ENCODE measurements around the gene HID1.

The HID1 gene

GRCh38 chr17:74999523-74999922 is 27.0 kb upstream of the HID1 start:
- H3K4me3 ChIP-seq (ENCODE audit: low read length): no peak overlapping the region
- no peak for DNase-seq (ENCODE audit: low read depth)
- TF ChIP-seq, protein P1, sequence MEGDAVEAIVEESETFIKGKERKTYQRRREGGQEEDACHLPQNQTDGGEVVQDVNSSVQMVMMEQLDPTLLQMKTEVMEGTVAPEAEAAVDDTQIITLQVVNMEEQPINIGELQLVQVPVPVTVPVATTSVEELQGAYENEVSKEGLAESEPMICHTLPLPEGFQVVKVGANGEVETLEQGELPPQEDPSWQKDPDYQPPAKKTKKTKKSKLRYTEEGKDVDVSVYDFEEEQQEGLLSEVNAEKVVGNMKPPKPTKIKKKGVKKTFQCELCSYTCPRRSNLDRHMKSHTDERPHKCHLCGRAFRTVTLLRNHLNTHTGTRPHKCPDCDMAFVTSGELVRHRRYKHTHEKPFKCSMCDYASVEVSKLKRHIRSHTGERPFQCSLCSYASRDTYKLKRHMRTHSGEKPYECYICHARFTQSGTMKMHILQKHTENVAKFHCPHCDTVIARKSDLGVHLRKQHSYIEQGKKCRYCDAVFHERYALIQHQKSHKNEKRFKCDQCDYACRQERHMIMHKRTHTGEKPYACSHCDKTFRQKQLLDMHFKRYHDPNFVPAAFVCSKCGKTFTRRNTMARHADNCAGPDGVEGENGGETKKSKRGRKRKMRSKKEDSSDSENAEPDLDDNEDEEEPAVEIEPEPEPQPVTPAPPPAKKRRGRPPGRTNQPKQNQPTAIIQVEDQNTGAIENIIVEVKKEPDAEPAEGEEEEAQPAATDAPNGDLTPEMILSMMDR (conservative IDR thresholded peaks at IDR 0.05; ENCODE audit: low read depth, low read length): no peak

GRCh38 chr17:74998783-74999182 is 26.2 kb upstream of the HID1 start:
- TF ChIP-seq, protein P1 (conservative IDR thresholded peaks at IDR 0.05; ENCODE audit: low read depth, low read length): no peak
- DNase-seq (ENCODE audit: low read depth): no peak

DNA sequence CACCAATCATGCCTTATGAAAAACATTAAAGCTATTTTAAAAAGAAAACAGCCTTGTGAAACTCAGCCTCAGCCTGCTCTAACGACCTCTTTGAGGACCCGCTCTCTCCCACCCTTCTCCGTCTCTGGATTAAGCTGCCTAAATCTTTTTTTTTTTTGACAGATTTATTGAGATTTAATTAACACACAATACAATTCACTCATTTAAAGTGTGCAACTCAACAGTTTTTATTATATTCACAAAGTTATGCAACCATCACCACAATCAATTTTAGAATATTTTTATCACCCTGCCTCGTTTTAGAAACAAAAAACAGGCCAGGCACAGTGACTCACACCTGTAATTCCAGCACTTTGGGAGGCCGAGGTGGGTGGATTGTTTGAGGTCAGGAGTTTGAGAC is 23.3 kb upstream of the HID1 start:
- no peak for DNase-seq (ENCODE audit: low read depth)
- TF ChIP-seq, protein P1 (conservative IDR thresholded peaks at IDR 0.05; ENCODE audit: low read depth, low read length): no peak
- no peak overlapping the region for H3K4me3 ChIP-seq (ENCODE audit: low read length)

More at GRCh38 chr17:74998783-74999182, 26.2 kb upstream of the HID1 start:
- no peak overlapping the region for H3K4me3 ChIP-seq (ENCODE audit: low read length)

DNA sequence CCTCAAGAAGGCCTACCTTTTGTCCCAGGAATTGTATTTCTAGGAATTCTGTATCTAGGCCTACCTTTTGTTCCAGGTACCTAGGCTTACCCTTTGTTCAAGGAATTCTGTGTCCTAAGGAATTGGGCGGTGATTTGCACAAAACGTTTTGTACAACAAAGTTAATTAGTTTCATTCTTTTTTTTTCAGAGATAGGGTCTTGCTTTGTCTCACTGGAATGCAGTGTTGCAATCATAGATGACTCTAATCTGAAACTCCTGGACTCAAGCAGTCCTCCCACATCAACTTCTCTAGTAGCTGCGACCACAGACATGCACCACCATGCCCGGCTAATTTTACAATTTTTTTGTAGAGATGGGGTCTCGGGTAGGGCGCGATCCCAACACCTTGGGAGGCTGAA is 21.9 kb upstream of the HID1 start:
- TF ChIP-seq, protein P1 (conservative IDR thresholded peaks at IDR 0.05; ENCODE audit: low read depth, low read length): no peak
- H3K4me3 ChIP-seq (ENCODE audit: low read length): no peak overlapping the region
- DNase-seq (ENCODE audit: low read depth): no peak

GRCh38 chr17:74992223-74992622 is 19.7 kb upstream of the HID1 start:
- TF ChIP-seq, protein P1 (conservative IDR thresholded peaks at IDR 0.05; ENCODE audit: low read depth, low read length): no peak
- no peak for DNase-seq (ENCODE audit: low read depth)
- H3K4me3 ChIP-seq (ENCODE audit: low read length): no peak overlapping the region

DNA sequence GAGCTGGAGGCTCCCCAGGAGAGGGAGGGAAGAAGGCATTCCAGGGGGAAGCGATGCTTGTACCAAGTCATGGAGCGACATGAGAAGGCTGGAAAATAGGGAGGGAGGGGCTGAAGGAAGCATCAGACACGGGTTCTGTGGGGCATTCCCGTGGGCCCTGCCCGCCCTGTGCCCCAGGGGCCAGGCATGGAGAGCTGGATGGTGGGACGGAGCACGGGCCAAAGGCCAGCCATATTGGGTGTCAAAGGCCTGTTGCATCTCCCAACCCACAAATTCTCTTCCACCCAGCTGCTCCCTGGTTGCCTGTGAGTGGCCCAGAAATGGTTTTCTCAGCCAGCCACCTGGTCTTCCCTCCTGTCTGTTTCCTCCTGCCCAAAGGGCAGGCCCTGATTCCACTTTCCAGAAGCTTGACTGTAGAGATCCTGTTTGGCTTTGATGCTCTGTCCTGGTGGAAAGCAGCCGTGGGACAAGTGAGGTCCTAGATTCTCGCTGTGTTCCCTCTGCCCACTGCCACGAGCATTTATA is 18.1 kb upstream of the HID1 start:
- no peak for DNase-seq (ENCODE audit: low read depth)
- no peak overlapping the region for H3K4me3 ChIP-seq (ENCODE audit: low read length)
- TF ChIP-seq, protein P1 (conservative IDR thresholded peaks at IDR 0.05; ENCODE audit: low read depth, low read length): no peak

- peak overlapping the region; percentile 73 for H3K4me3 ChIP-seq (ENCODE audit: low read length)
- no peak for DNase-seq (ENCODE audit: low read depth)
- TF ChIP-seq, protein P1 (conservative IDR thresholded peaks at IDR 0.05; ENCODE audit: low read depth, low read length): peak; percentile 42
These were observed 15.6 kb upstream of the HID1 start for GRCh38 chr17:74987909-74988711.
